ENCODE data around the gene RHBDL1. TPM values are rescaled to one million over a fixed set of nuclear protein-coding genes. Genes with fewer than 3 reads are reported as not detected.

Gene RHBDL1
- total RNA-seq, 3 donors from 2014 or later, result 0.48 to 2.3 (median 1.0) TPM

- H3K36me3 ChIP-seq, result no peaks in the 10 kb centered on the region
- H3K27ac ChIP-seq, result no peak overlapping the region
- no peak overlapping the region for H3K4me3 ChIP-seq
- no peaks in the 10 kb centered on the region for H3K27me3 ChIP-seq
- intact Hi-C loops (cut with DNase I; ENCODE audit: low total_unique reads), result no loop called here
- H3K9me3 ChIP-seq, result no peaks in the 10 kb centered on the region
- DNase-seq (ENCODE audit: low spot score in 2 of 2), result no peak
- H3K4me1 ChIP-seq, result peaks cover 8 to 16% of the 10 kb centered on the region in 2 donors
- TF ChIP-seq POLR2AphosphoS5 (IDR thresholded peaks at IDR 0.05) (no peak), POLR2A (IDR thresholded peaks at IDR 0.05) (no peak), CTCF (IDR thresholded peaks at IDR 0.05) (no peak)
Observed at GRCh38 chr16:628321-629061, 47.0 kb upstream of the RHBDL1 start.

- Histone ChIP-seq H3K4me1 (peaks cover 8 to 16% of the 10 kb centered on the region in 2 donors), H3K4me3 (no peak overlapping the region), H3K9me3 (no peaks in the 10 kb centered on the region), H3K27ac (peak overlapping the region in 1 of 2 donors; percentile 7), H3K27me3 (no peaks in the 10 kb centered on the region), H3K36me3 (no peaks in the 10 kb centered on the region)
- DNase-seq (ENCODE audit: low spot score in 2 of 2), result no peak
- intact Hi-C loops (cut with DNase I; ENCODE audit: low total_unique reads), result no loop called here
- TF ChIP-seq CTCF (IDR thresholded peaks at IDR 0.05) (no peak), POLR2AphosphoS5 (IDR thresholded peaks at IDR 0.05) (no peak), POLR2A (IDR thresholded peaks at IDR 0.05) (no peak)
Observed at GRCh38 chr16:629185-629832, 46.2 kb upstream of the RHBDL1 start.

- Histone ChIP-seq H3K36me3 (no peaks in the 10 kb centered on the region), H3K4me1 (peaks cover 8 to 16% of the 10 kb centered on the region in 2 donors), H3K27ac (peak overlapping the region in 1 of 2 donors; percentile 7), H3K27me3 (no peaks in the 10 kb centered on the region), H3K9me3 (no peaks in the 10 kb centered on the region), H3K4me3 (no peak overlapping the region)
- TF ChIP-seq POLR2AphosphoS5 (IDR thresholded peaks at IDR 0.05) (no peak), POLR2A (IDR thresholded peaks at IDR 0.05) (no peak), CTCF (IDR thresholded peaks at IDR 0.05) (no peak)
- intact Hi-C loops (cut with DNase I; ENCODE audit: low total_unique reads), result no loop called here
- no peak for DNase-seq (ENCODE audit: low spot score in 2 of 2)
Observed at GRCh38 chr16:629833-630248, 45.6 kb upstream of the RHBDL1 start.

GRCh38 chr16:630249-630814 lies 45.1 kb upstream of the RHBDL1 start:
- H3K36me3 ChIP-seq, result no peaks in the 10 kb centered on the region
- no peak for DNase-seq (ENCODE audit: low spot score in 2 of 2)
- intact Hi-C loops (cut with DNase I; ENCODE audit: low total_unique reads), result no loop called here
- H3K4me1 ChIP-seq, result peaks cover 8 to 19% of the 10 kb centered on the region in 2 donors
- H3K4me3 ChIP-seq, result no peak overlapping the region
- no peaks in the 10 kb centered on the region for H3K27me3 ChIP-seq
- TF ChIP-seq POLR2A (IDR thresholded peaks at IDR 0.05), result no peak
- TF ChIP-seq CTCF (IDR thresholded peaks at IDR 0.05), result no peak
- no peak for TF ChIP-seq POLR2AphosphoS5 (IDR thresholded peaks at IDR 0.05)
- no peaks in the 10 kb centered on the region for H3K9me3 ChIP-seq
- H3K27ac ChIP-seq, result no peak overlapping the region
